ENCODE data around the gene RBM20.

Gene RBM20

DNA sequence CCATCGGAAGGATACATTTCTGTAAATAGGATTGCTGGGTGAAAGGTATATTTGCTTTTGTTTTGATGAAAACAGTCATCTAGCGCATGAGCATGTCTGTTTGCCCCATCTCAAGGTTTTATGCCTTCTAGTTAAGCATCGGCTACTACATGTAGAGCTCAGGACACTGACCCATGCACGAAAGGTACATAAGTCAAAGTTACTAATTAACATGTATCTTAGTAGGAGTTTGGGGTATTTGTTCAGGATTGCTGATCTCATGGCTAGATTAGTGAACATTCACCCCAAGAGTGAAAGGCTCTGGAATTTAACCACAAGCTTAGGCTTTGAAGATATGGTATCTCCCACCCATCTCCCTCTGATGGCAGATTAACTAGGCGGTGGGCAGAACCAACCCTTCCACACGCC is 91.5 kb downstream of the RBM20 start:
- no peak for TF ChIP-seq CTCF (IDR thresholded peaks at IDR 0.05)
- H3K27me3 ChIP-seq = peaks cover 44% of the 10 kb centered on the region
- H3K9me3 ChIP-seq = no peaks in the 10 kb centered on the region
- no peak overlapping the region for H3K4me3 ChIP-seq (ENCODE audit: low read depth in 1 of 2, low read length in 1 of 2)
- no peaks in the 10 kb centered on the region for H3K36me3 ChIP-seq
- H3K4me1 ChIP-seq (ENCODE audit: control insufficient read depth in 1 of 2, insufficient read depth in 1 of 2, low read depth in 1 of 2, low read length in 1 of 2) = peaks cover 0 to under 1% of the 10 kb centered on the region in 2 experiments
- no peak overlapping the region for H3K27ac ChIP-seq

GRCh38 chr10:110737886-110738634 is 93.9 kb downstream of the RBM20 start:
- TF ChIP-seq CTCF (IDR thresholded peaks at IDR 0.05) = no peak
- Histone ChIP-seq H3K27ac (no peak overlapping the region), H3K4me1 (ENCODE audit: control insufficient read depth in 1 of 2, insufficient read depth in 1 of 2, low read depth in 1 of 2, low read length in 1 of 2) (no peaks in the 10 kb centered on the region), H3K27me3 (peaks cover 27% of the 10 kb centered on the region), H3K36me3 (no peaks in the 10 kb centered on the region), H3K9me3 (no peaks in the 10 kb centered on the region), H3K4me3 (ENCODE audit: low read depth in 1 of 2, low read length in 1 of 2) (no peak overlapping the region)

DNA sequence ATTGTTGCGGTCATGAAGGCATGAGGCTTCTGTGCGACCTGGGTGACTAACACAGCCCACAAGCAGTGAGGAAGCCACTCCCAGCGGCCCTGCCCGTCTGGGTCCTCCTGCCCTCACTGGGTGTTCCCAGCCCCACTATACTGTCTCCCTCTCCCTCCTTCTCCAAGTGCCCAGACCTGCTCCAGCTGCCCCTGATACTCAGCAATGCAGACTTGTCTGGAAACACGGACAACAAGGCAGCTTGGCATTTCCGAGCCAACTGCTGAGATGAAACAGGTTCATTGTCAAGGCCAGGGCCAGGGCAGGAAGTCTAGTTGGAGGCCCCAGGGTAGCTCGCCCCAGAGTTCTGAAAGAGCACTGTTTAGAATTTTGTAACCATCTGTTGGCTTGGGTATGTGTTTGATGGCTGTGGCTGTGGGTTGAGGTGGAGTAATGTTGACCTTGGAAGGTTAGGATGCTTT is 95.7 kb downstream of the RBM20 start:
- no peaks in the 10 kb centered on the region for H3K36me3 ChIP-seq
- no peaks in the 10 kb centered on the region for H3K9me3 ChIP-seq
- no peak overlapping the region for H3K4me3 ChIP-seq (ENCODE audit: low read depth in 1 of 2, low read length in 1 of 2)
- H3K27ac ChIP-seq = no peak overlapping the region
- no peaks in the 10 kb centered on the region for H3K4me1 ChIP-seq (ENCODE audit: control insufficient read depth in 1 of 2, insufficient read depth in 1 of 2, low read depth in 1 of 2, low read length in 1 of 2)
- H3K27me3 ChIP-seq = peaks cover 12% of the 10 kb centered on the region
- TF ChIP-seq CTCF (IDR thresholded peaks at IDR 0.05) = no peak

GRCh38 chr10:110742801-110743200 is 98.7 kb downstream of the RBM20 start:
- no peak for TF ChIP-seq CTCF (IDR thresholded peaks at IDR 0.05)
- Histone ChIP-seq H3K36me3 (no peaks in the 10 kb centered on the region), H3K27ac (no peak overlapping the region), H3K27me3 (no peaks in the 10 kb centered on the region), H3K4me3 (ENCODE audit: low read depth in 1 of 2, low read length in 1 of 2) (no peak overlapping the region), H3K9me3 (no peaks in the 10 kb centered on the region), H3K4me1 (ENCODE audit: control insufficient read depth in 1 of 2, insufficient read depth in 1 of 2, low read depth in 1 of 2, low read length in 1 of 2) (no peaks in the 10 kb centered on the region)

GRCh38 chr10:110744782-110745181 is 100.6 kb downstream of the RBM20 start:
- no peaks in the 10 kb centered on the region for H3K27me3 ChIP-seq
- no peak for TF ChIP-seq CTCF (IDR thresholded peaks at IDR 0.05)
- H3K4me3 ChIP-seq (ENCODE audit: low read depth in 1 of 2, low read length in 1 of 2) = no peak overlapping the region
- no peaks in the 10 kb centered on the region for H3K4me1 ChIP-seq (ENCODE audit: control insufficient read depth in 1 of 2, insufficient read depth in 1 of 2, low read depth in 1 of 2, low read length in 1 of 2)
- no peaks in the 10 kb centered on the region for H3K9me3 ChIP-seq
- no peak overlapping the region for H3K27ac ChIP-seq
- no peaks in the 10 kb centered on the region for H3K36me3 ChIP-seq
